ENCODE measurements around the gene PDIK1L.

DNA sequence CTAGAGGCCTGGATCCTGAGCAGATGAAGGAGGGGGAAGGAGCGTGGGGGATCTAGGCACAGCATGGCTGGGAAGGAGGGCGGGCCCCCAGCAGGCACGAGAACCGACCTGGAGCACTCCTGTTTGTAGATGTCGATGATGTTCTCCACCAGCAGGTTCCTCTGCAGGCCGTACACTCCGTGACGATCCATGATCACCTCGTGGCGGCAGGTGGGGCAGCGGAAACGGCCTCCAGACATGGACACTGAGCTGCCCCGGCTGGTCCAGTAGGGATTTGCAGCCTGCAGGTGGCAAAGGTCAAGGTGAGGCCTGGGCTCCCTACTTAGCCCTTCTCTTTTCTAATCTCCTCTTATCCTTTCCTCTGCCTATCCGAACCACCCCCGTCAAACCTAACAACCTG lies 45.5 kb upstream of the PDIK1L start:
- TF ChIP-seq, protein P1, sequence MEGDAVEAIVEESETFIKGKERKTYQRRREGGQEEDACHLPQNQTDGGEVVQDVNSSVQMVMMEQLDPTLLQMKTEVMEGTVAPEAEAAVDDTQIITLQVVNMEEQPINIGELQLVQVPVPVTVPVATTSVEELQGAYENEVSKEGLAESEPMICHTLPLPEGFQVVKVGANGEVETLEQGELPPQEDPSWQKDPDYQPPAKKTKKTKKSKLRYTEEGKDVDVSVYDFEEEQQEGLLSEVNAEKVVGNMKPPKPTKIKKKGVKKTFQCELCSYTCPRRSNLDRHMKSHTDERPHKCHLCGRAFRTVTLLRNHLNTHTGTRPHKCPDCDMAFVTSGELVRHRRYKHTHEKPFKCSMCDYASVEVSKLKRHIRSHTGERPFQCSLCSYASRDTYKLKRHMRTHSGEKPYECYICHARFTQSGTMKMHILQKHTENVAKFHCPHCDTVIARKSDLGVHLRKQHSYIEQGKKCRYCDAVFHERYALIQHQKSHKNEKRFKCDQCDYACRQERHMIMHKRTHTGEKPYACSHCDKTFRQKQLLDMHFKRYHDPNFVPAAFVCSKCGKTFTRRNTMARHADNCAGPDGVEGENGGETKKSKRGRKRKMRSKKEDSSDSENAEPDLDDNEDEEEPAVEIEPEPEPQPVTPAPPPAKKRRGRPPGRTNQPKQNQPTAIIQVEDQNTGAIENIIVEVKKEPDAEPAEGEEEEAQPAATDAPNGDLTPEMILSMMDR (conservative IDR thresholded peaks at IDR 0.05; ENCODE audit: low read length), result no peak
- no peak for TF ChIP-seq EZH2phosphoT487 (IDR thresholded peaks at IDR 0.05; ENCODE audit: borderline replicate concordance, low read depth, low read length)

Data from OCI-LY7 (cell line).